Heart right ventricle (tissue), 16 donors: ENCODE results near the gene ROPN1L. TPM values are rescaled to one million over a fixed set of nuclear protein-coding genes. Genes with fewer than 3 reads are reported as not detected.
"Not testable (repeated sequence)": the region's sequence is repeated elsewhere in the genome, so short reads cannot be mapped to it uniquely, and the experiment has no call there.

Experiments
- ATAC-seq, 8 donors: fragments of 200-7000 bp; cut with Tn5 transposase; one replicate each; pipeline ENCODE4 v1.9.1; 2020; ENCODE audit warnings: mild to moderate bottlenecking in 8 of 8, moderate library complexity in 8 of 8, moderate number of reproducible peaks in 1 of 8
- DNase-seq, 2 donors: peaks; one replicate each; pipeline ENCODE4 v3.0.0-alpha.2; 2020
- H3K27ac ChIP-seq, 10 donors: fragments of 200-600 bp; sonication (generic) in 2 of 10; one replicate each; pipeline versions ENCODE4 v1.5.0 to v1.8.0; 2020 to 2022; ENCODE audit warnings: mild to moderate bottlenecking in 3 of 10
- H3K27me3 ChIP-seq, 7 donors: fragments of 200-600 bp; one replicate each; pipeline ENCODE4 v1.8.0; 2021 to 2022; ENCODE audit warnings: mild to moderate bottlenecking in 2 of 7
- H3K36me3 ChIP-seq, 9 donors: fragments of 200-600 bp; sonication (generic) in 1 of 9; one replicate each; pipeline versions ENCODE4 v1.5.0 to v1.8.0; 2020 to 2022; ENCODE audit warnings: mild to moderate bottlenecking in 2 of 9
- H3K4me1 ChIP-seq, 9 donors: fragments of 200-600 bp; sonication (generic) in 1 of 9; one replicate each; pipeline versions ENCODE4 v1.5.0 to v1.8.0; 2020 to 2022; ENCODE audit warnings: mild to moderate bottlenecking in 4 of 9
- H3K4me3 ChIP-seq, 10 donors: fragments of 200-600 bp; sonication (generic) in 2 of 10; one replicate each; pipeline versions ENCODE4 v1.5.0 to v1.8.0; 2020 to 2022; ENCODE audit warnings: mild to moderate bottlenecking in 7 of 10, moderate library complexity in 2 of 10
- H3K9me3 ChIP-seq, 11 donors: fragments of 200-600 bp in 10 of 11; sonication (generic) in 2 of 11; one replicate each; pipeline versions ENCODE4 v1.5.0 to v1.8.0; 2013 to 2022; ENCODE audit warnings: mild to moderate bottlenecking in 2 of 11, control low read depth in 1 of 11, moderate library complexity in 1 of 11
- CTCF ChIP-seq, 9 donors: fragments of 200-600 bp; sonication (generic) in 2 of 9; IDR thresholded peaks; one replicate each; pipeline versions ENCODE4 v1.5.0 to v1.8.0; 2021 to 2022; ENCODE audit warnings: antibody characterized with exemption in 9 of 9, mild to moderate bottlenecking in 5 of 9, moderate library complexity in 1 of 9
- WGBS, 2 donors: extraction: QIAGEN DNeasy Blood & Tissue Kit; methylation state at CpG; one replicate each; pipeline ENCODE4 v1.1.7; 2013; ENCODE audit warnings: inconsistent platforms in 1 of 2; 5-methylcytosine and 5-hydroxymethylcytosine counted together
- intact Hi-C, 10 donors: fragments of 100-400 bp; cut with DNase I; formaldehyde crosslinking; loops; one replicate each; pipeline versions ENCODE4 v1.11.1 to v1.14.2; 2022
- polyA plus RNA-seq, 2 donors: library from polyadenylated mRNA; stranded (reverse); fragments of 200-250 nt; gene quantifications; one replicate each; pipeline ENCODE4 v1.2.3, GENCODE V29; 2013
- total RNA-seq, 10 donors: library from RNA; stranded (reverse); fragmentation: NEBNext Ultra II Directional in 3 of 10; extraction: Animal tissue kit (Norgen Biotek cat#: 25700) in 3 of 10; gene quantifications; one replicate each; pipeline versions ENCODE4 v1.2.1 to v1.2.4, GENCODE V29; 2021 to 2023
- donor health status: Arrhythmogenic right ventricular cardiomyopathy.
- donor health status: ischemic (EF 13 %, LVEDD 7.1; RV severe dilation, severe dysfunction).
- donor health status: healthy with polysubstance abuse.
- donor health status: DM: no; HTN: yes; CAD: no.
- donor health status: DM: no; HTN: no; CAD: no.
- donor health status: ischemic (EF 25% LVEDD 6.9; RV normal size, moderate dysfunction).
- donor health status: ischemic (EF 25% LVEDD 5.7; RV mildly dilated, moderate dysfunction).
- donor health status: healthy.
- donor health status: DM: yes; HTN: yes; CAD: no.
- donor health status: Ischemic cardiomyopathy.
- donor health status: ischemic (EF 35%, LVEDD 5.7; RV mildly dilated, moderate dysfunction).
- donor health status: nonischemic (EF 11% LVEDD 7.7; RV severe dilation, severe dysfunction).
- donor health status: DM: yes; HTN: yes; CAD: no.
- donor health status: PGD.
- donor health status: ischemic (EF 29% LVEDD 5.4; RV normal size, mild dysfunction).
- donor health status: nonischemic (EF 23%, LVEDD 6.1; RV moderate dilation, normal function).

The ROPN1L gene
- total and polyA plus RNA-seq, 12 donors: 0.17 to 0.83 (median 0.31) TPM; not detected in 2

GRCh38 chr5:10491673-10492026 lies 50.0 kb downstream of the ROPN1L start:
- no peak for TF ChIP-seq CTCF (IDR thresholded peaks at IDR 0.05)
- no peak for DNase-seq
- Histone ChIP-seq H3K27ac (no peak overlapping the region), H3K36me3 (no peaks in the 10 kb centered on the region), H3K9me3 (peaks cover 0 to 19% (median 3%) of the 10 kb centered on the region in 11 donors), H3K4me3 (no peak overlapping the region), H3K4me1 (peaks cover 0 to 22% (median 13%) of the 10 kb centered on the region in 9 donors), H3K27me3 (no peaks in the 10 kb centered on the region)
- intact Hi-C loops: no loop called here
- 94 to 96% methylated on average over 9 of the region's 9 CpGs for WGBS, 2 donors
- ATAC-seq: no peak

- no peak for TF ChIP-seq CTCF (IDR thresholded peaks at IDR 0.05)
- ATAC-seq (no peak), DNase-seq (no peak)
- no peaks in the 10 kb centered on the region for H3K36me3 ChIP-seq
- H3K27ac ChIP-seq: no peak overlapping the region
- WGBS, 2 donors: 88 to 90% methylated on average over 4 of the region's 4 CpGs
- peaks cover 0 to 17% (median 13%) of the 10 kb centered on the region in 9 donors for H3K4me1 ChIP-seq
- peaks cover 0 to 19% (median 3%) of the 10 kb centered on the region in 11 donors for H3K9me3 ChIP-seq
- intact Hi-C loops: no loop called here
- H3K4me3 ChIP-seq: no peak overlapping the region
- no peaks in the 10 kb centered on the region for H3K27me3 ChIP-seq
These were observed 52.2 kb downstream of the ROPN1L start for GRCh38 chr5:10493884-10494283.

DNA sequence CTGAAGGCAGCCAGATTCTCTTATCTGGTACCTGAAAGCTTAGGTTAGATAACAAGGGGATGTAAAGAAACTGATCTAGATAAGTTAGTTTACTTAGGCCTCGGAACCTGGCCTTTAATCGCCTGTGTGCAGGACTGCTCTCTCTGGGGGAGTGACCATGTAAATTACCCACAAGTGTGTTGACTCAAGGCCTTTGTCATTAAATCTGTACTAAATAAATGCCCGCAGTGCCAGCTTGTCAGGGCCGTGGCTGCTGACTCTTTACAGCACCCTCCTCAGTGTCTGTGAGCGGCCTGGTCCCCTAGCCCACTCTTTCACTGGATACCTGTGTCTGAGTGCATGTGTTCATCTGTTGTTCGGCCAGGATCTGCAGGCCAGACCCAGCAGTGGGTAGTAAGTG lies 52.8 kb downstream of the ROPN1L start:
- H3K27ac ChIP-seq, H3K27me3 ChIP-seq, ATAC-seq, DNase-seq, H3K4me3 ChIP-seq, intact Hi-C loops, H3K36me3 ChIP-seq: not testable (repeated sequence)
- peaks cover 0 to 13% (median 8%) of the 10 kb centered on the region in 9 donors for H3K4me1 ChIP-seq
- 88 to 94% methylated on average over 6 of the region's 6 CpGs for WGBS, 2 donors
- H3K9me3 ChIP-seq: peaks cover 0 to 19% (median 3%) of the 10 kb centered on the region in 11 donors

GRCh38 chr5:10497554-10497953 lies 55.9 kb downstream of the ROPN1L start:
- DNase-seq: no peak
- intact Hi-C loops: no loop called here
- no peak for TF ChIP-seq CTCF (IDR thresholded peaks at IDR 0.05)
- WGBS, 2 donors: 66 to 77% methylated on average over 5 of the region's 5 CpGs
- H3K27ac ChIP-seq: no peak overlapping the region
- H3K9me3 ChIP-seq: peaks cover 0 to 19% (median 3%) of the 10 kb centered on the region in 11 donors
- H3K36me3 ChIP-seq: no peaks in the 10 kb centered on the region
- H3K4me3 ChIP-seq: no peak overlapping the region
- no peak for ATAC-seq
- H3K4me1 ChIP-seq: peaks cover 0 to 12% (median 0%) of the 10 kb centered on the region in 9 donors
- no peaks in the 10 kb centered on the region for H3K27me3 ChIP-seq

DNA sequence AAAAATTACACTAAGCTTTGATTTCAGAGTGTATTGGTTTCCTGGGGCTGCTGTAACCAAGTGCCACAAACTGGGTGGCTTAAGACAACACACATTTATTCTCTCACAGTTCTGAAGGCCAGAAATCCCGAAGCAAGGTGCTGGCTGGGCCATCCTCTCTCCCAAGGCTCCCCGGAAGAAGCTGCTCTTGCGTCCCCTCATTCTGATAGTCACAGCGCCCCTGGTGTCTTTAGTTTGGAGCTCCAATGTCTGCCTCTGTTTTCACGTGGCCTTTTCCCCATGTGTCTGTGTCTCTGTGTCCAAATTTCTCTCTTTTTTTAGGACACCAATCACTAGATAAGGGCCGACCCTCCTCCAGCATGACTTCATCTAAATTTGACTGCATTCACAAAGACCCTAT lies 56.7 kb downstream of the ROPN1L start:
- intact Hi-C loops: no loop called here
- Histone ChIP-seq H3K9me3 (peaks cover 0 to 19% (median 3%) of the 10 kb centered on the region in 11 donors), H3K27me3 (no peaks in the 10 kb centered on the region), H3K27ac (no peak overlapping the region), H3K36me3 (no peaks in the 10 kb centered on the region), H3K4me3 (no peak overlapping the region), H3K4me1 (peaks cover 0 to 12% (median 7%) of the 10 kb centered on the region in 9 donors)
- 63 to 64% methylated on average over 6 of the region's 6 CpGs for WGBS, 2 donors
- DNase-seq (no peak), ATAC-seq (no peak)
- TF ChIP-seq CTCF (IDR thresholded peaks at IDR 0.05): no peak
